GM18909 (cell line): ENCODE results near the gene PIAS4.
A peak's percentile ranks its signal among the peaks of the same experiment; 100 is the strongest.
"Not testable (repeated sequence)": the region's sequence is repeated elsewhere in the genome, so short reads cannot be mapped to it uniquely, and the experiment has no call there.

Source experiments
- ATAC-seq: cut with Tn5 transposase; IDR thresholded peaks from one replicate; pipeline ENCODE4 v1.9.1; 2021; ENCODE audit warnings: mild to moderate bottlenecking; ENCODE audit not compliant: unreplicated experiment, poor library complexity

The PIAS4 gene, protein sequence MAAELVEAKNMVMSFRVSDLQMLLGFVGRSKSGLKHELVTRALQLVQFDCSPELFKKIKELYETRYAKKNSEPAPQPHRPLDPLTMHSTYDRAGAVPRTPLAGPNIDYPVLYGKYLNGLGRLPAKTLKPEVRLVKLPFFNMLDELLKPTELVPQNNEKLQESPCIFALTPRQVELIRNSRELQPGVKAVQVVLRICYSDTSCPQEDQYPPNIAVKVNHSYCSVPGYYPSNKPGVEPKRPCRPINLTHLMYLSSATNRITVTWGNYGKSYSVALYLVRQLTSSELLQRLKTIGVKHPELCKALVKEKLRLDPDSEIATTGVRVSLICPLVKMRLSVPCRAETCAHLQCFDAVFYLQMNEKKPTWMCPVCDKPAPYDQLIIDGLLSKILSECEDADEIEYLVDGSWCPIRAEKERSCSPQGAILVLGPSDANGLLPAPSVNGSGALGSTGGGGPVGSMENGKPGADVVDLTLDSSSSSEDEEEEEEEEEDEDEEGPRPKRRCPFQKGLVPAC

DNA sequence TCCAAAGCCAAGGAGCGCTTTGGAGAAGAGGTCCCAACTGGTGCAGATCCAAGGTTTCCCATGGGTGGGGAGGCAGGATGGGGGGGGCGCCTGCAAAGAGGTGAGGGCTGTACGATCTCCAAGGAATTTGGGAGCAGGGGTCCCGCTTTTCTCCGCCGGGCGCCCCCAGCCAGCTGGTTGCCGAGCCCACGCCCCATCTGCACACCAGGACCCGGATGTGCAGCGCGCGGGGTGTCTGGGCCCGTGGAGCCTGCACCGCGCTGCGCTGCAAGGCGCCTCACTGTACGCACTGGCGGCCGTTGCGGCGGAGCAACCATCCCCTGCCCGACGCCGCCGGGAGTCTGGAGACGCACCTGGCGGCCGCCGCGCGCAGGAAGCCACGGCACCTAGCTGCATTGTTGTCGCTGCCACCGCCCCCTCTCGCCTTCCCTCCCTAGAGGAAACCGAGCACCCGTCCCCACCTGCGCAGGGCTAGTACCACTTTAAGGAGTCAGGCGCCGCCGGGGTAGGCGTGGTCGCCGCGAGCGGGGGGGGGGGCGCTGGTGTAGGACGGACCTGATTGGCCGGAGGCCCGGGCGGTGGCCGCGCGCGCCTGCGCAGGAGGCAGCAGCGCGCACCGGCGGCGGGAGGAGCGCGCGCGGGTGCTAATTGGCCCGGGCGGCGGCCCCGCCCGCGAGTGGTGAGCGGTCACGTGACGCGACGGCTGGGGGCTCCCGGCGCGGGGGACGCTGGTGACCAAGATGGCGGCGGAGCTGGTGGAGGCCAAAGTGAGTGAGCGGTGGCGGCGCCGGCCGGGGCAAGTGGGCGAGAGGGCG lies at the start of gene PIAS4:
Gene PIAS4 (plus strand): TSS at position 716 of the 815 bp plus-strand sequence. CDS start 25 bp downstream, at position 741.
- ATAC-seq, result peak; percentile 80

GRCh38 chr19:3958836-3959765 lies 48.4 kb upstream of the PIAS4 start:
- ATAC-seq, result no peak

DNA sequence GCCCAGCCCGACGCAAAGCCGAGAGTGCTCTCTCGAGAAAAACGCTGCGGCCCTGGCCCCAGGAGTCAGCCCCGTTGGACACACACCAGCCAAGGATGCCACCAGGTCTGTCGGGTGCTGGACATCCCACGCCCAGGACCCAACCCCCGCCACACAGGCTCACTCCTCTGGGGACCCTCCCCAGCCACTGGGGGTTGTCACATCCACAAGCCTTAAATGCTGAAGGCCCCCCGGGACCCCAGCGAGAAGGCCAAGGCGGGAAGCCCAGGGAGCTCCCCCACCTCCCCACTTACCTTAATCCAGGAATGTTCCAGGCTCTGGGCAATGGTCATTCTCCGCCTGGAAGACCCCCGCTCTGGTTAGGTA lies 47.8 kb upstream of the PIAS4 start:
- no peak for ATAC-seq

DNA sequence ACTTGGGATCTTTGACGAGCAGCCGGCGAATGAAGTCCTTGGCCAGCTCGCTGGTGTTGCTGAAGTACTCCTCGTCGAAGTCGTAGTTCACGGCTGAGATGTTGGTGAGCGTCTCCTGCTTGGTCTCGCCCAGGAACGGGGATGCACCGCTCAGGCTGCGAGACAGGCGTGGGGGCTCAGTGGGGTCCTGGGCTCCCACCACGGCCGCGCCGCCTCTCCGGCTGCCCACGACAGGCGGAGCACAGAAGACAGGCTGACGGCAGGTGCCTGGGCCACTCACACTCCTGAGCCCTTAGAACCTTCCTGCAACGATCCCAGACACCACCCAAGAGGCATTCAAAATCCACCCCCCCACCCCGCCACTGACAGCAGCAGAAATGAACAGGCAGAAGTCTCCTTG lies 46.5 kb upstream of the PIAS4 start:
- ATAC-seq, result no peak

GRCh38 chr19:3963458-3964255 lies 43.9 kb upstream of the PIAS4 start:
- ATAC-seq, result no peak

GRCh38 chr19:3964256-3965194 lies 43.0 kb upstream of the PIAS4 start:
- ATAC-seq, result no peak

DNA sequence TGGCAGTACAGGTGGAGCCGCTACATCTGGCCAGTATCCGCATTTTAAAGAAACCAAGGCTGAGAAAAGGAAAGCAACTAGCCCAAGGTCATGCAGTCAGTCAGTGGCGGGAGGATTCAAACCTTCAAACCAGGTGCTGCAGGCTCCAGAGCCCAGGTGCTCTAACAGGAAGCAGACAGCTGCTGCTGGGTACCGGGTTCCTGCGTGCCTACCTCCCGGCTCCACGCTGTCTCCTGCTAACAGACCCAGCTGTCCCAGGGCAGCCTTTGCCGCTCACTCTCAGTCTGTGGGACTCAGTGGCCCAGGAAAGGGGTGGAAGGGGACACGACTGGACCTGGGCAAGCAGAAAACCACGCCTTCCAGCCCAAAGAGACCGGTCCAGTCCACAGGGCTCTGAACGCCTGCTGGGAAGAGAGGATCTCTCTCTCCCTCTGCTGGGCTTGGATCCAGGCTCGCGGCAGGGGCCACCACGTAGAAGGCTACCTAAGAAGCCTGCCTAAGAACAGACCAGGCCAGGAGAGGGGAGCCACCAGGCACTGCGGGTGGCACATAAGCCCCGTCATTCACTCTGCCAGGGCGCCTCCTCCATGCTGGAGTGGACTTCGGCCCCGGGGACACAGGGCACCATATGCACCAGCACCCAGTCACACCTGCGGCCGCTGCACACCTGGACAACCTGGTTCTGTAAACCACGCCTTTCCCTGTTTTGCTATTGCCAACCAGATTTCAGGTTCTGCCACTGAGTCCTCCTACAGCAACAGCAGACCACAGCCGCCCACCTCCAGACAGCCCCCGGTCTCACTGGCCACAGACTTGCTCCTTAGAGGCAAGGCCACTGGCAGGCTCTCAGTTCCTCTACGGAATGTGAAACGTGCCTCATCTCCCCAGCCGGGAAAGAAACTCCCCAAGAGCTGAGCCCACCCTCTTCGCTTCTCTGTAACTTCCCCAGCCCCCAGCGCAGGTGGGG lies 41.2 kb upstream of the PIAS4 start:
- ATAC-seq, result no peak

DNA sequence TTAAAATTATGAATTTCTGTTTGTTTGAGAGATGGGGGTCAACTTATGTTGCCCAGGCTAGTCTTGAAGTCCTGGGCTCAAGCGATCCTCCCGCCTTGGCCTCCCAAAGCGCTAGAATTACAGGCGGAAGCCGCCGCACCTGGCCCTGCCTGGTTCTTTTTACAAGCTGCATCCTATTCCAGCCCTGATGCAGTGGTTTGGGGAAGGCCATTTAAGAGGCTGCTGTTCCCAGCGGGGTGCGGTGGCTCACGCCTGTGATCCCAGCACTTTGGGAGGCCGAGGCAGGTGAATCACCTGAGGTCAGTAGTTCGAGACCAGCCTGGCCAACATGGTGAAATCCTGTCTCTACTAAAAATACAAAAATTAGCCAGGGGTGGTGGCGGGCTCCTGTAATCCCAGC lies 39.6 kb upstream of the PIAS4 start:
- ATAC-seq, result not testable (repeated sequence)

DNA sequence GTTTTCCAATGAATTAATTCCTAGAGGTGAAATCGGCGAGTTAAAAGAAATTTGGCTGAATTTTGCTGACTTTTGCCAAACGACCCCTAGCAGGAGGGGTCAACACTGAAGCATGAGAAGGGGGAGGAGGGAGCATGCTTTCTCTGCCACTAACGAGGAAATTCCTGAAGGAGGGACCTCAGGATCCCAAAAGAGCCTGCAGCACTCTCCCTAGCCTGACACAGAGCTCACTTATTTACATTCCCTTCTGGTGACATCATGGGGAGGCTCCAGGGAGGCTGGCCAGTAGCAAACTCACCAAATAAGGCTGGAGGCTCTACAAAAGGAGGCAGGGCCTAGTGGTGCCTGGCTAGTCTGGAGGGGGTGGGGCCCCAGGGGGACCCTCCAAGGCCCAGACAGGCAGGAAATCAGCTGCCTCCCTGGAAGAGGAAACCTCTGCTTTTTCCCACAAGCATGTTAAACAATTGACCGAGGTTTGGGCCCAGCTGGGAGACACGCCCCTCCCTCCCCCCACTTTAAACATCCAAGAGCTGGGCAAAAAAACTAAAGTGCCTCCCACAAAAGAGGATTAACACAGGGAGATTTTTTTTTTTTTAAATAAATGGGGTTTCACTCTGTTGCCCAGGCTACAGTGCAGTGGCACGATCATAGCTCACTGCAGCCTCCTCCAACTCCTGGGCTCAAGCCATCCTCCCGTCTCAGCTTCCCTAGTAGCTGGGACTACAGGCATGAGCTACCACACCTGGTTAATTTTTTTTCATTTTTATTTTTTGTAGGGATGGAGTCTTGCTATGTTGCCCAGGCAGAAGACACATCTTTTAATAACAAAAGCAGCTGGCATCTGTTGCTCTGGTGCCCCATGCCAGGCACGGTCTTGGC lies 38.7 kb upstream of the PIAS4 start:
- no peak for ATAC-seq

DNA sequence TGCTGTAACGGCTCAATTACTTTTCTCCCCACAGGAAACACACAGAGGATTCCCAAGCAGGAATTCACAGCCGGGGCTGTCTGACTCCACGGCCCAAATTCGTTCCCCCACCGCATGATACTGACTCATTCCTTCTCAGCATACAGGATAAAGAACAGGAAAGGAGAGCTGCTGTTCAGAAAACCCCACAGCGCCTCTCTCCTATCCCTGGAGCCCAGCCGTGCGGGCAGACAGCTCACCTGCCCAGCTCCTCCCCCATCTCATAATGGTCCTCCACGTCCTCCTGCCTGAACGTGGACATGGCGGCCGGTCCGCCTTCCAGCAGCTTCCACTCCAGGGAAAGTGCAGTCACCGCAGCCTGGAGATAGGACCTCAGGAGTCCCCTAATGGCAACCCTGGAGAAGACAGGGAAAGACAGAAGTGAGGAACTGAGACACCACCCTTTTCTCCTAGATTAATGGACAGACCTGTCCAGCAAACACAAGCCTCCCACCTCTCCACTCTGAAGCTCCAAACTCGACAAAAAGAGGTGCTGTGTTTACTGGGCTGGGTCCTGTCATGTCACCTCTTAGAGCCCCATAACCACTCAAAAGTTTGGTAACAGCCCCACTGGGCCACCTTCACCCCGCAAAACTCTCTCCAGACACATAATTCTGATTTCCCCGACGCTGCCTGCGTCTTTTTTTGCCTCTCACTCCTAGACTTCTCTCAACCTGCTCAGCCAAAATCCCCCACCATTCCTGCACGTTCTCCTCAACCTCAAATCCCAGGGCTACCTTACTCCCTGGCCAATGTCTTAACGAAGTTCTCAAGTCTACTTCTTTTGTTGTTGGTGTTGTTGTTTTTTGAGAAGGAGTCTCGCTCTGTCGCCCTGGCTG lies 37.9 kb upstream of the PIAS4 start:
- no peak for ATAC-seq

DNA sequence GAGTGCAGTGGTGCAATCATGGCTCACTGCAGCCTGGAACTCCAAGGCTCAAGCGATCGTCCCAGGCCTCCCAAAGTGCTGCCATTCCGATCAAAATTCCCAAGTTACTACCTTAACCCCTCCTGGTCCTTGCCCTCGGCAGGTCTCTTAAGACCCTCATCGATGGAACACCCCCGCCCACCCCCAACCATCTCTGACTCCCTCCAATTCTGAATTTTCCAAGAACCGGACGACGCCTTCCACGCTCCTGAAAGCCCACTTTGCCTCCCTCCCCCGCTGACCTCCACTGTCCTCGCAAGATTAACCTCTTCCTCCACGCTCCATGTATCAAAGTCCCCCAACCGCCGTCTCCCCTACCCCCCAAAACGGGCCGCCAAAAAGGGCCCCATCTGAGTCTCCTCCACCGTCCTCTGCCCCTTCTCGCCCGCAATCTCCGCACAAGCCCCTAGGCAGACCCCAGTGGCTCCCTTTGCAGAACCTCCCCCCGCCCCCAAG lies 37.2 kb upstream of the PIAS4 start:
- ATAC-seq, result peak; percentile 0

GRCh38 chr19:3970808-3971598 lies 36.5 kb upstream of the PIAS4 start, which contains the start of gene DAPK3:
DAPK3 (minus strand) TSS chr19:3971099; CDS start chr19:3969735, 1,364 bp downstream.
- peak; percentile 91 for ATAC-seq

DNA sequence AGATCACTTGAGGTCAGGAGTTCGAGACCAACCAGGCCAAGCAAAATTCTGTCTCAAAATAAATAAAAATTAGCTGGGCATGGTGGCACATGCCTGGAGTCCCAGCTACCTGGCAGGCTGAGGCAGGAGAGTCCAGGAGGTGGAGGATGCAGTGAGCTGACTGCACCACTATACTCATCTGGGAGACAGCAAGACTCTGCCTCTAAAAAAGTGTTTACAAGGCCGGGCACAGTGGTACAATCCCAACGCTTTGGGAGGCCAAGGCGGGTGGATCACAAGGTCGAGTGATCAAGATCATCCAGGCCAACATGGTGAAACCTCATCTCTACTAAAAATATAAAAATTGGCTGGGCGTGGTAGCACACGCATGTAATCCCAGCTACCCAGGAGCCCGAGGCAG lies 32.4 kb upstream of the PIAS4 start:
- no peak for ATAC-seq

DNA sequence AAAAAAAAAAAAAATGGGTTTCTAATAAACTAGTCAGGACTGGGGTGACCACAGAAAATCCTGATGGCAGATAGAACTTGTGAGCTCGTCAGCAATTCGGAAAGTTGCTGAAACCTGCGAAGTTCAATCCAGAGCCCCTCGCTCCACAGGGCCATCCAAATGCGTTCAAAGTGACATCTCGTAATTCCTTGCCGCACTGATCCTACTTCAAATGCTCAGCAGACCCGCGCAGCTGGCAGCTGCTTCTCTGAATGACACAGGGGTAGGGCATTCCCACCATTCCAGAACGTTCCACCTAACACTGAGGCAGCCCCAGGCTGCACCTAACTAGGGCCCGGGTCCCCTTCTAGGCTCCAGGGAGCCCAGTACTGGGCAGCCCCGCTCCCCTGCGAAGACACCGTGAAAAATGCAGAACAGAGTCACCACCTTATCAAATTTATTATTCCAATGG lies 31.9 kb upstream of the PIAS4 start:
- ATAC-seq, result no peak
